SK-N-SH (cell line): ENCODE results near the gene RNF180. TPM values are rescaled to one million over a fixed set of nuclear protein-coding genes. Genes with fewer than 3 reads are reported as not detected.

ENCODE experiments used
- CTCF ChIA-PET: fragments of 300-600, 350-600 bp; formaldehyde crosslinking; extraction: SDS; loops from one replicate; lab custom pipeline; 2021; lab: Yijun Ruan, JAX
- POLR2A ChIA-PET: fragments of 350-600 bp; sonication (Branson Sonifier 250); formaldehyde crosslinking; extraction: SDS; loops from one replicate; lab custom pipeline; 2020; ENCODE audit warnings: antibody characterized with exemption, inconsistent platforms; lab: Yijun Ruan, JAX
- DNase-seq: peaks from one replicate; pipeline ENCODE4 v3.0.0; 2012
- H2AFZ ChIP-seq: fragments of 200-600 bp; sonication (generic); 2 replicates; pipeline ENCODE4 v1.8.1; 2016; ENCODE audit warnings: antibody characterized with exemption, mild to moderate bottlenecking, low read depth
- H3F3A ChIP-seq: fragments of 200-600 bp; sonication (generic); replicated peaks from 2 replicates; pipeline ENCODE3; 2016; ENCODE audit warnings: antibody characterized with exemption, mild to moderate bottlenecking; ENCODE audit not compliant: insufficient read depth
- H3K27ac ChIP-seq, 2 experiments: fragments of 200-500 bp in 1 of 2; fragments of 200-600 bp in 1 of 2; sonication (Bioruptor generic) in 1 of 2; sonication (generic), shearing (Covaris generic) in 1 of 2; 2 replicates each; pipeline versions ENCODE4 v1.5.1 to v1.6.1; 2014 to 2016; ENCODE audit warnings: low read depth in 2 of 2, inconsistent platforms in 1 of 2, low read length in 1 of 2, mild to moderate bottlenecking in 1 of 2, mixed read lengths in 1 of 2
- H3K27me3 ChIP-seq: fragments of 200-600 bp; sonication (generic), shearing (Covaris generic); 2 replicates; pipeline ENCODE4 v1.6.1; 2016; ENCODE audit warnings: mixed run types; ENCODE audit not compliant: insufficient read depth
- H3K36me3 ChIP-seq, 2 experiments: fragments of 200-500 bp in 1 of 2; fragments of 200-600 bp in 1 of 2; sonication (Bioruptor generic) in 1 of 2; sonication (generic) in 1 of 2; replicated peaks in 1 of 2; 2 replicates each; pipeline versions ENCODE3 to v1.5.1; 2014 to 2016; ENCODE audit warnings: low read length in 1 of 2, mild to moderate bottlenecking in 1 of 2; ENCODE audit not compliant: insufficient read depth in 2 of 2, control insufficient read depth in 1 of 2
- H3K4me1 ChIP-seq, 2 experiments: fragments of 200-500 bp in 1 of 2; fragments of 200-600 bp in 1 of 2; sonication (Bioruptor generic) in 1 of 2; sonication (generic), shearing (Covaris generic) in 1 of 2; 2 replicates each; pipeline versions ENCODE4 v1.5.1 to v1.6.1; 2014 to 2016; ENCODE audit warnings: low read depth in 1 of 2, low read length in 1 of 2, mixed run types in 1 of 2; ENCODE audit not compliant: insufficient read depth in 2 of 2, control insufficient read depth in 1 of 2
- H3K4me2 ChIP-seq: fragments of 200-600 bp; sonication (generic), shearing (Covaris generic); 2 replicates; pipeline ENCODE4 v1.6.1; 2017; ENCODE audit warnings: mixed run types
- H3K4me3 ChIP-seq, 2 experiments: fragments of 200-500 bp in 1 of 2; fragments of 200-600 bp in 1 of 2; sonication (Bioruptor generic) in 1 of 2; sonication (generic), shearing (Covaris generic) in 1 of 2; 2 replicates each; pipeline versions ENCODE4 v1.5.1 to v1.8.1; 2014 to 2016; ENCODE audit warnings: low read depth in 2 of 2, inconsistent platforms in 1 of 2, low read length in 1 of 2, mild to moderate bottlenecking in 1 of 2, mixed read lengths in 1 of 2, moderate library complexity in 1 of 2
- H3K79me2 ChIP-seq: fragments of 200-600 bp; sonication (generic); 2 replicates; pipeline ENCODE4 v1.8.1; 2017; ENCODE audit warnings: mild to moderate bottlenecking; ENCODE audit not compliant: insufficient read depth
- H3K9ac ChIP-seq: fragments of 200-600 bp; sonication (generic); 2 replicates; pipeline ENCODE4 v1.6.1; 2017; ENCODE audit warnings: mixed run types
- H3K9me2 ChIP-seq: fragments of 200-600 bp; sonication (generic); 2 replicates; pipeline ENCODE4 v1.6.1; 2017; ENCODE audit warnings: mixed run types
- H3K9me3 ChIP-seq: fragments of 200-600 bp; sonication (generic); 2 replicates; pipeline ENCODE4 v1.6.1; 2017; ENCODE audit warnings: mixed run types, mild to moderate bottlenecking, moderate library complexity
- H4K20me1 ChIP-seq: fragments of 200-600 bp; sonication (generic); 2 replicates; pipeline ENCODE4 v1.6.1; 2017; ENCODE audit warnings: mild to moderate bottlenecking, mixed run types; ENCODE audit not compliant: insufficient read depth
- CHD2 ChIP-seq: fragments of 150-350 bp; IDR thresholded peaks from 2 replicates; pipeline ENCODE4 v1.6.1; 2018; ENCODE audit warnings: low read length; ENCODE audit not compliant: partially characterized antibody
- CTCF ChIP-seq: fragments of 200-600 bp; sonication (generic); IDR thresholded peaks from 2 replicates; pipeline ENCODE4 v1.6.1; 2017; ENCODE audit warnings: antibody characterized with exemption, mild to moderate bottlenecking, moderate library complexity
- EP300 ChIP-seq, 2 experiments: IDR thresholded peaks; 2 replicates each; pipeline versions ENCODE4 v1.4.0 to v1.6.1; 2012; ENCODE audit warnings: borderline replicate concordance in 1 of 2, low read depth in 1 of 2, low read length in 1 of 2
- FOSL2 ChIP-seq: IDR thresholded peaks from 2 replicates; pipeline ENCODE4 v1.4.0; 2012; ENCODE audit warnings: low read depth, mild to moderate bottlenecking, moderate library complexity, borderline replicate concordance
- FOXJ3 ChIP-seq: sonication (generic); formaldehyde crosslinking; IDR thresholded peaks from 2 replicates; pipeline ENCODE4 v1.5.1; 2020; ENCODE audit warnings: mild to moderate bottlenecking, missing genetic modification reagents
- FOXM1 ChIP-seq: IDR thresholded peaks from 2 replicates; pipeline ENCODE4 v1.4.0; 2012; ENCODE audit warnings: low read depth, mild to moderate bottlenecking
- GATA2 ChIP-seq: sonication (generic); formaldehyde crosslinking; IDR thresholded peaks from 2 replicates; pipeline ENCODE4 v1.5.0; 2020; ENCODE audit warnings: mild to moderate bottlenecking, missing genetic modification reagents
- MXI1 ChIP-seq: IDR thresholded peaks from 2 replicates; pipeline ENCODE4 v1.6.1; 2012; ENCODE audit warnings: mild to moderate bottlenecking, low read depth, low read length, improper control_type of control experiment
- POLR2AphosphoS5 ChIP-seq: IDR thresholded peaks from 2 replicates; pipeline ENCODE4 v1.6.1; 2012; ENCODE audit warnings: low read depth, low read length
- RCOR1 ChIP-seq: fragments of 150-350 bp; IDR thresholded peaks from 2 replicates; pipeline ENCODE4 v1.6.1; 2017; ENCODE audit warnings: antibody characterized with exemption, low read length
- REST ChIP-seq: IDR thresholded peaks from 2 replicates; pipeline ENCODE4 v1.6.1; 2012; ENCODE audit warnings: mild to moderate bottlenecking, low read depth, low read length, moderate library complexity
- RFX5 ChIP-seq: IDR thresholded peaks from 2 replicates; pipeline ENCODE4 v1.6.1; 2012; ENCODE audit warnings: mild to moderate bottlenecking, improper control_type of control experiment, low read length
- SIN3A ChIP-seq: IDR thresholded peaks from 2 replicates; pipeline ENCODE4 v1.6.1; 2012; ENCODE audit warnings: low read depth, mild to moderate bottlenecking, low read length, moderate library complexity, borderline replicate concordance
- TCF12 ChIP-seq: IDR thresholded peaks from 2 replicates; pipeline ENCODE4 v1.4.0; 2012
- TEAD4 ChIP-seq: IDR thresholded peaks from 2 replicates; pipeline ENCODE4 v1.4.0; 2012; ENCODE audit warnings: mild to moderate bottlenecking, borderline replicate concordance; ENCODE audit not compliant: insufficient read depth
- USF2 ChIP-seq: fragments of 150-350 bp; IDR thresholded peaks from 2 replicates; pipeline ENCODE4 v1.6.1; 2017; ENCODE audit warnings: antibody characterized with exemption, low read length, low read depth, borderline replicate concordance
- YY1 ChIP-seq: IDR thresholded peaks from 2 replicates; pipeline ENCODE4 v1.4.0; 2012; ENCODE audit warnings: low read depth, mild to moderate bottlenecking
- ZBTB33 ChIP-seq: IDR thresholded peaks from 2 replicates; pipeline ENCODE4 v1.4.0; 2012; ENCODE audit warnings: low read depth, borderline replicate concordance
- WGBS: methylation state at CpG from one replicate; pipeline ENCODE4 v1.1.6; 2017; ENCODE audit warnings: low lambda C conversion rate; 5-methylcytosine and 5-hydroxymethylcytosine counted together
- polyA plus RNA-seq, 3 experiments: library from polyadenylated mRNA; depleted of rRNA; stranded (reverse); fragments of >200 nt; gene quantifications; 2 replicates each; pipeline ENCODE4 v1.2.3, GENCODE V29; 2012

Gene RNF180
- polyA plus RNA-seq, 1 of the 3 experiments (the other 2 are of a cell fraction), result 0.02 TPM

- Histone ChIP-seq H3F3A (no peaks in the 10 kb centered on the region), H3K9me2 (no peaks in the 10 kb centered on the region), H3K9me3 (no peaks in the 10 kb centered on the region), H3K4me3 (no peak overlapping the region), H3K27ac (no peak overlapping the region), H3K9ac (no peak overlapping the region), H4K20me1 (no peaks in the 10 kb centered on the region), H3K36me3 (no peaks in the 10 kb centered on the region), H3K4me2 (no peak overlapping the region), H3K27me3 (peaks cover 17% of the 10 kb centered on the region), H3K4me1 (no peaks in the 10 kb centered on the region), H3K79me2 (no peaks in the 10 kb centered on the region), H2AFZ (no peak overlapping the region)
- ChIA-PET POLR2A (no interaction called here), CTCF (interaction anchor here (3.0 kb wide), 1 partner anchor 12 kb away, joined by 8 read pairs; no protein-coding TSS in a partner anchor)
- no peak for DNase-seq
- TF ChIP-seq MXI1, result no peak
- TF ChIP-seq RFX5, result no peak
- no peak for TF ChIP-seq TCF12
- TF ChIP-seq TEAD4, result no peak
- TF ChIP-seq YY1, result no peak
- TF ChIP-seq FOXJ3, result no peak
- TF ChIP-seq RCOR1, result no peak
- no peak for TF ChIP-seq CHD2
- 45% methylated on average over 6 of the region's 6 CpGs for WGBS
Measured at GRCh38 chr5:64160201-64160600, 5.4 kb upstream of the RNF180 start.

GRCh38 chr5:64161420-64161819, 4.2 kb upstream of the RNF180 start:
- TF ChIP-seq SIN3A (no peak), CHD2 (no peak), GATA2 (CRISPR knock-in tag) (no peak), FOXM1 (no peak), YY1 (no peak), RCOR1 (no peak), USF2 (no peak), CTCF (no peak), FOSL2 (no peak), POLR2AphosphoS5 (no peak), EP300 (IDR thresholded peaks at IDR 0.05; ENCODE audit: borderline replicate concordance in 1 of 2, low read depth in 1 of 2, low read length in 1 of 2) (no peak), REST (no peak), FOXJ3 (no peak), ZBTB33 (no peak)
- peaks cover 29% of the 10 kb centered on the region for H3K27me3 ChIP-seq
- H4K20me1 ChIP-seq, result no peaks in the 10 kb centered on the region
- CTCF ChIA-PET, result interaction anchor here (3.0 kb wide), 1 partner anchor 14 kb away, joined by 8 read pairs; no protein-coding TSS in a partner anchor
- no peak overlapping the region for H3K4me3 ChIP-seq
- H3K9me2 ChIP-seq, result no peaks in the 10 kb centered on the region
- no peaks in the 10 kb centered on the region for H3K36me3 ChIP-seq
- no peak overlapping the region for H3K9ac ChIP-seq
- no peak overlapping the region for H2AFZ ChIP-seq
- no peaks in the 10 kb centered on the region for H3K9me3 ChIP-seq
- H3K79me2 ChIP-seq, result no peaks in the 10 kb centered on the region
- H3K4me2 ChIP-seq, result no peak overlapping the region
- no peaks in the 10 kb centered on the region for H3F3A ChIP-seq
- peaks cover 0 to 4% of the 10 kb centered on the region in 2 experiments; a peak in 1 of 4 replicates for H3K4me1 ChIP-seq
- WGBS, result 16% methylated on average over 3 of the region's 3 CpGs
- DNase-seq, result no peak
- POLR2A ChIA-PET, result no interaction called here
- H3K27ac ChIP-seq, result no peak overlapping the region
